GM12864 (cell line): Measurements from ENCODE around the gene SPRR5.

Experiments used
- DNase-seq: peaks from one replicate; pipeline ENCODE4 v3.0.0-alpha.2; 2011; ENCODE audit warnings: low read depth
- H3K4me3 ChIP-seq: 2 replicates; pipeline ENCODE4 v1.5.1; 2011; ENCODE audit warnings: mild to moderate bottlenecking, low read depth, low read length, control low read depth
- TF ChIP-seq, protein P1 (sequence below): IDR thresholded peaks from 2 replicates; pipeline ENCODE4 v1.5.1; 2011; ENCODE audit warnings: low read depth, mild to moderate bottlenecking, moderate library complexity, low read length, control low read depth, inconsistent platforms; ENCODE audit errors: missing control alignments

SPRR5 gene

DNA sequence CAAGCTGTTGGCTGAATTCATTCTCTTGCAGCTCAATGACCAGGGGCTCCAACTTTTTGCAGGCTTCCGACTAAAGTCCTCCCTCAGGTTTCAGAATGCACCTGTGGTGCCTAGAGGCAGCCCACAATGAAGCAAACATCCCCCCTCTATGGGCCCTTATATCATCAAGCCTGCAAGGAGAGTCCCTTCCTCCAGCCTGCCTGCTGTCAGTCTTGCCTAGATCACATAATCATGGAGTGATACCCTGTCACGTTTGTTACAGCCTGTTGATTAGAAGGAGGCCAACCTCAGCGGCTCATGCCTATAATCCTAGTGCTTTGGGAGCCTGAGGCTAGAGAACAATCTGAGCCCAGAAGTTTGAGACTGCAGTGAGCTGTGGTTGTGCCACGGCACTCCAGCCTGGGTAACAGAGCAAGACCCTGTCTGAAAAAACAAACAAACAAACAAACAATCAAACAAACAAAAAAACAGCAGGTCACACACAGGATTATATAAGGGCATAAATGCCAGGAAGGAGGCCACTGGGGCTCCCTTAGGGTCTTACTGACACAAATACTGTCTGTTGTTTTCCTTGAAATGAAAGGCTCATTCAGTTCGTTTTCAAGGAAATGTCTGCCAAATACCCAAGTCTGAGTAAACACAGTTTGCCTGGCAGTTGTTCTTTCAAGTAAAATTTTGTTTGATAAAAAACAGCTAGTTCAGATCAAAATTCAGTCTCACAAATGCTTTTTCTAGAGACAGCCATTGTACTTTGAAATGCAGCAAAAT lies 49.8 kb downstream of the SPRR5 start:
- no peak for DNase-seq
- no peak overlapping the region for H3K4me3 ChIP-seq
- TF ChIP-seq, protein P1, sequence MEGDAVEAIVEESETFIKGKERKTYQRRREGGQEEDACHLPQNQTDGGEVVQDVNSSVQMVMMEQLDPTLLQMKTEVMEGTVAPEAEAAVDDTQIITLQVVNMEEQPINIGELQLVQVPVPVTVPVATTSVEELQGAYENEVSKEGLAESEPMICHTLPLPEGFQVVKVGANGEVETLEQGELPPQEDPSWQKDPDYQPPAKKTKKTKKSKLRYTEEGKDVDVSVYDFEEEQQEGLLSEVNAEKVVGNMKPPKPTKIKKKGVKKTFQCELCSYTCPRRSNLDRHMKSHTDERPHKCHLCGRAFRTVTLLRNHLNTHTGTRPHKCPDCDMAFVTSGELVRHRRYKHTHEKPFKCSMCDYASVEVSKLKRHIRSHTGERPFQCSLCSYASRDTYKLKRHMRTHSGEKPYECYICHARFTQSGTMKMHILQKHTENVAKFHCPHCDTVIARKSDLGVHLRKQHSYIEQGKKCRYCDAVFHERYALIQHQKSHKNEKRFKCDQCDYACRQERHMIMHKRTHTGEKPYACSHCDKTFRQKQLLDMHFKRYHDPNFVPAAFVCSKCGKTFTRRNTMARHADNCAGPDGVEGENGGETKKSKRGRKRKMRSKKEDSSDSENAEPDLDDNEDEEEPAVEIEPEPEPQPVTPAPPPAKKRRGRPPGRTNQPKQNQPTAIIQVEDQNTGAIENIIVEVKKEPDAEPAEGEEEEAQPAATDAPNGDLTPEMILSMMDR = no peak

DNA sequence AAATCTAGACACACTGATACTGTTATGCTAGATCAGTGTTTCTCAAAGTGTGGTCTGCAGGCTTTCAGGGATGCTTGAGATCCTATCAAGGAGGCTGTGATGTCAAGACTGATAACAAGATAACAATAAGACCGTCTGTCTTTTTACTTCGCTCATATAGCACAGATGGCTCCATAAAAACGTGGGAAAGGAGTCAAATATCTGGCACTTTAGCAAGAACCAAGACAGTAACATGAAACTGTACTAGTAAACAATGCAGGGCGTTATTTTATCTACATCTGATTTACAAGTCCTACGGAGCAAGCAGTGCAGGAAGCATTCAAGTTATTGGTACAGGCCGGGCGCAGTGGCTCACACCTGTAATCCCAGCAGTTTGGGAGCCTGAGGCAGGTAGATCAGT lies 50.9 kb downstream of the SPRR5 start:
- TF ChIP-seq, protein P1 = no peak
- DNase-seq = no peak
- H3K4me3 ChIP-seq = no peak overlapping the region

DNA sequence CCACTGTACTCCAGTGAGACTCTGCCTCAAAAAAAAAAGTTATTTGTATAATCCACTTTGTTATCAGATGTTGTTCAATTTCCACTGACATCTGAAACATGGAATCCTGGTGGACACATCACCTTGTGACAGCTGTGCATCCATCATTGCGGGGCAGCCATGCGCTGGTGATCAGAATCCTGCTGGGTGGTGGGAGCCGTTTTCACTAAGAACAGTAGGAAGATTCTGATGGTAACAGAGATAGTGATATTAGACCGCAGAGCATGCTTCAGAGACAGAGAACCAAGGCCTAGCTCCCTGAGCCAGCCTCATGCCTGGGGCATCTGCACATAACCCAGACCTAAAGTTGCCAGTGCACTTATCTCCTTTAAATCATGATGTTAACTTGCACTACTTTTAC lies 51.5 kb downstream of the SPRR5 start:
- DNase-seq = no peak

More for the DNA sequence above, 51.5 kb downstream of the SPRR5 start:
- TF ChIP-seq, protein P1 = no peak
- H3K4me3 ChIP-seq = no peak overlapping the region
